GM12874 (cell line): ENCODE measurements around the gene AHCTF1.

ENCODE experiments used
- TF ChIP-seq, protein P1 (sequence below): IDR thresholded peaks from 2 replicates; pipeline ENCODE4 v1.5.1; 2011; ENCODE audit warnings: low read depth, mild to moderate bottlenecking, control low read depth, low read length, moderate library complexity; ENCODE audit not compliant: insufficient read depth

The AHCTF1 gene

DNA sequence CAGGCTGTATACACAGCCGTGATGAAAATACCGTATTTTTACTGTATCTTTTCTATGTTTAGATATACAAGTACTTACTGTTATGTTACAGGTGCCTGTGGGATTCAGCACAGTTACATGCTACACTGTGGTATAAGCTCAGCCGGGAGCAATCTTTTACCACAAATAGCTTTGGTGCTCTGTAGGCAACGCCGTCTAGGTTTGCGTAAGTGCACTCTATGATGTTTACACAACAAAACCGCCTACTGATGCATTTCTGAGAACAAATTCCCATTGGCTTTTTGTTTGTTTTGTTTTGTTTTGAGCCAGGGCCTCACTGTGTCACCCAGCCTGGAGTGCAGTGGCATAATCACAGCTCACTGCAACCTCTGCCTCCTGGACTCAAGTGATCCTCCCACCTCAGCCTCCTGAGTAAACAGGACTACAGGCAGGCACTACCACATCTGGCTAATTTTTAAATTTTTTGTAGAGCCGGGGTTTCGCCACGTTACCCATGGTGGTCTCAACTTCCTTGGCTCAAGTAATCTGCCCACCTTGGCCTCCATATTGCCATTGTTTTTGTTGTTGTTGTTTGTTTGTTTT, 126.5 kb downstream of the AHCTF1 start:
- TF ChIP-seq, protein P1, sequence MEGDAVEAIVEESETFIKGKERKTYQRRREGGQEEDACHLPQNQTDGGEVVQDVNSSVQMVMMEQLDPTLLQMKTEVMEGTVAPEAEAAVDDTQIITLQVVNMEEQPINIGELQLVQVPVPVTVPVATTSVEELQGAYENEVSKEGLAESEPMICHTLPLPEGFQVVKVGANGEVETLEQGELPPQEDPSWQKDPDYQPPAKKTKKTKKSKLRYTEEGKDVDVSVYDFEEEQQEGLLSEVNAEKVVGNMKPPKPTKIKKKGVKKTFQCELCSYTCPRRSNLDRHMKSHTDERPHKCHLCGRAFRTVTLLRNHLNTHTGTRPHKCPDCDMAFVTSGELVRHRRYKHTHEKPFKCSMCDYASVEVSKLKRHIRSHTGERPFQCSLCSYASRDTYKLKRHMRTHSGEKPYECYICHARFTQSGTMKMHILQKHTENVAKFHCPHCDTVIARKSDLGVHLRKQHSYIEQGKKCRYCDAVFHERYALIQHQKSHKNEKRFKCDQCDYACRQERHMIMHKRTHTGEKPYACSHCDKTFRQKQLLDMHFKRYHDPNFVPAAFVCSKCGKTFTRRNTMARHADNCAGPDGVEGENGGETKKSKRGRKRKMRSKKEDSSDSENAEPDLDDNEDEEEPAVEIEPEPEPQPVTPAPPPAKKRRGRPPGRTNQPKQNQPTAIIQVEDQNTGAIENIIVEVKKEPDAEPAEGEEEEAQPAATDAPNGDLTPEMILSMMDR, result no peak

GRCh38 chr1:246803883-246804282, 127.9 kb downstream of the AHCTF1 start:
- TF ChIP-seq, protein P1, result no peak

GRCh38 chr1:246803373-246803772, 128.4 kb downstream of the AHCTF1 start:
- TF ChIP-seq, protein P1, result no peak

DNA sequence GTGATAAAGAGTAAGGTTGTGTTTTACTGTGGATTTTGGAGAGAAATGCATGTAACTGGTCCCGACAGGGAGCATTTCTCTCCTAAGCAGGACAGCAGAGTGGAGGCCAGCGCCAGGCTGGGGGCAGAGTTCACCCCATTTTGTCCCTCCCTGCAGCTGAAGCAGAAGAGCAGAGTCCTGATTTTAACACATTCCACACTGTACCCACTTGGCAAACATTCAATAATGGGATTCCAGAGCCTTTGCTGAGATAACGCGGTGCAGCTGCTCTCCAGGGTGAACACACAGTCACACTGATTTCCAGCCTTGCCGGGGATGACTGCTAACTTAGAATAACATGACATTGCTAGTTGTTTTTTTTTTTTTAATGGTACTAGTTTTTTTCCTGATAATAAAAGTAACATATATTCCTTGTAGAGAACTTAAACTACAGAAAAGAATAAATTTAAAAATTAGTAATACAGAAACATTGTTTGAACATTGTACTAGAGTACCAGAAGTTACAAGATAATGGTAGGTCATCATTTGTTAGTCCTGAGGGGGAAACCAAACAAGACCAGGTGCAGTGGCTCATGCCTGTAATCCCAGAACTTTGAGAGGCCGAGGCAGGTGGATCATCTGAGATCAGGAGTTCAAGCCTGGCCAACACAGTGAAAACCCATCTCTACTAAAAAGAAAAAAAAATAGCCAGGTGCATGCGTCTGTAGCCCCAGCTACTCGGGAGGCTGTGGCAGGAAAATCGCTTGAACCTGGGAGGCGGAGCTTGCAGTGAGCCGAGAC, 130.3 kb downstream of the AHCTF1 start:
- TF ChIP-seq, protein P1, result no peak

- TF ChIP-seq, protein P1, result no peak
These were observed 131.0 kb downstream of the AHCTF1 start for GRCh38 chr1:246800756-246801155.

DNA sequence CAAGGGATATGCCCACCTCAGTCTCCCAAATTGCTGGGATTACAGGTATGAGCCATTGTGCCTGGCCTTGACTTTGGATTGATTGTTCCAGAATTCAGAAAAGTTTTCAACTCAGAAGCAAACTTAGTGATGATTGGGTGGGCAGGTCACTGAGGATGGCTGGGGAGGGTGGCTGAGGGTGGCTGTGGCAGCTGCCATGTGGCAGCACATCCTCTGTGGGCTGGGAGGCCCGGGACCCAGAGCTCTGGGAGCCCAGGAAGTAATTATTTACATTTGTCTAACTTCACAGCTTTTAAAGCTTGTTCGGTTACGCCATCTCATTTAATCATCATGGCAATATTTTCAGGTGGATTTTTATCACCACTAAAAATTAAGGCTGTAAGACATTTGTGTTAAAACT, 131.4 kb downstream of the AHCTF1 start:
- TF ChIP-seq, protein P1, result no peak

- TF ChIP-seq, protein P1, result no peak
These were observed 132.9 kb downstream of the AHCTF1 start for GRCh38 chr1:246798606-246799496.
